D721Med (cell line): Measurements from ENCODE around the gene MSLN.

Experiments used
- DNase-seq: peaks from one replicate; pipeline ENCODE4 v3.0.0; 2011; ENCODE audit warnings: low spot score; ENCODE audit not compliant: insufficient read length
- FAIRE-seq: peaks from 2 replicates; lab custom pipeline; 2011; peaks lifted over from hg19 to GRCh38; lab: Jason Lieb, UNC
- TF ChIP-seq, protein P1 (sequence below): IDR thresholded peaks from 2 replicates; pipeline ENCODE4 v1.5.1; 2012; ENCODE audit warnings: mild to moderate bottlenecking, control low read depth; ENCODE audit not compliant: insufficient read depth; ENCODE audit errors: missing control alignments

Gene MSLN

DNA sequence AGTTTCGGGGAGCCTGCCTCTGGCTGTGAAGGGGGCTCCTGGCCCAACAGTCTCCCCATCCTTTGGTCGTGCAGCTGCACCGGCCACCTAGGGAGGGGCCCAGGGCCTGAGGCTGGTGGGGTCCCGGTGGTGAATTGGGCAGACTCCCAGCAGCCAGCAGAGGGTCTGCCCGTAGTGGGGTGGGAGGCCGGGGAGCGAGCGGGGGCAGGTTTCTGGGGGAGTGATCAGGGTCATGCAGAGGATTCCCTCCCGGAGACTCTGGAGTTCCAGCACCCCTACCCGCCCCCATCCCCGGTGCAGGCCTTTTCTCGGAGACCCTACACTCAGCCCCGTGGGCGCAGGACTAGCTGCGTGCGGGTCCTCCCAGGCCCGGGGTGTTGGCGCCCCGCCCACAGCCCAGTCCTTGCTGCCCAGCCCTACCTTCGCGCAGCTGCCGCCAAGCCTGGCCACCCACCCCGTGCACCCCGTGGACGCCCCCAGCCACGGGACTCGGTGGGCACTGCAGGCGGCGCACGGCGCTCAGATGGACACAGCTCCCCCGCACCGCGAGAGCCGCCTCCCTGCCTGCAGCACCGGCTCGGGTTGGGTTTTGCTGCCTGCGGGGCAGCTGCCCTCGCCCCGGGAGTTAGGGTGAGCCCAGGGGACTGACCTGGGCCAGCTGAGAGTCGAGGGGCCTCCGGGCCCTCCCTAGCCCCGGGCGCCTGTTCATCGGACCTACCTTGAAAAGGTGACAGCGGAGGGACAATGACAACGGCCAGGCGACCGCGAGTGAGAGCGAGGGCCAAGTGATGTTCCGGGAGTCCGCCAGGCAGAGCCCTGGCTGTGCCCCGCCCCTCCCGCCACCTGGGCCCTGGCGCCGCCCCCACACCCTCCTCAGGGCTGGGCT is 39.7 kb downstream of the MSLN start, which contains the start of gene GNG13:
Gene GNG13, minus strand, starts transcription at position 787 of the 886 bp plus-strand sequence. CDS start 1,657 bp downstream, outside the sequence.
- DNase-seq (no peak), FAIRE-seq (no peak)
- TF ChIP-seq, protein P1, sequence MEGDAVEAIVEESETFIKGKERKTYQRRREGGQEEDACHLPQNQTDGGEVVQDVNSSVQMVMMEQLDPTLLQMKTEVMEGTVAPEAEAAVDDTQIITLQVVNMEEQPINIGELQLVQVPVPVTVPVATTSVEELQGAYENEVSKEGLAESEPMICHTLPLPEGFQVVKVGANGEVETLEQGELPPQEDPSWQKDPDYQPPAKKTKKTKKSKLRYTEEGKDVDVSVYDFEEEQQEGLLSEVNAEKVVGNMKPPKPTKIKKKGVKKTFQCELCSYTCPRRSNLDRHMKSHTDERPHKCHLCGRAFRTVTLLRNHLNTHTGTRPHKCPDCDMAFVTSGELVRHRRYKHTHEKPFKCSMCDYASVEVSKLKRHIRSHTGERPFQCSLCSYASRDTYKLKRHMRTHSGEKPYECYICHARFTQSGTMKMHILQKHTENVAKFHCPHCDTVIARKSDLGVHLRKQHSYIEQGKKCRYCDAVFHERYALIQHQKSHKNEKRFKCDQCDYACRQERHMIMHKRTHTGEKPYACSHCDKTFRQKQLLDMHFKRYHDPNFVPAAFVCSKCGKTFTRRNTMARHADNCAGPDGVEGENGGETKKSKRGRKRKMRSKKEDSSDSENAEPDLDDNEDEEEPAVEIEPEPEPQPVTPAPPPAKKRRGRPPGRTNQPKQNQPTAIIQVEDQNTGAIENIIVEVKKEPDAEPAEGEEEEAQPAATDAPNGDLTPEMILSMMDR: no peak

DNA sequence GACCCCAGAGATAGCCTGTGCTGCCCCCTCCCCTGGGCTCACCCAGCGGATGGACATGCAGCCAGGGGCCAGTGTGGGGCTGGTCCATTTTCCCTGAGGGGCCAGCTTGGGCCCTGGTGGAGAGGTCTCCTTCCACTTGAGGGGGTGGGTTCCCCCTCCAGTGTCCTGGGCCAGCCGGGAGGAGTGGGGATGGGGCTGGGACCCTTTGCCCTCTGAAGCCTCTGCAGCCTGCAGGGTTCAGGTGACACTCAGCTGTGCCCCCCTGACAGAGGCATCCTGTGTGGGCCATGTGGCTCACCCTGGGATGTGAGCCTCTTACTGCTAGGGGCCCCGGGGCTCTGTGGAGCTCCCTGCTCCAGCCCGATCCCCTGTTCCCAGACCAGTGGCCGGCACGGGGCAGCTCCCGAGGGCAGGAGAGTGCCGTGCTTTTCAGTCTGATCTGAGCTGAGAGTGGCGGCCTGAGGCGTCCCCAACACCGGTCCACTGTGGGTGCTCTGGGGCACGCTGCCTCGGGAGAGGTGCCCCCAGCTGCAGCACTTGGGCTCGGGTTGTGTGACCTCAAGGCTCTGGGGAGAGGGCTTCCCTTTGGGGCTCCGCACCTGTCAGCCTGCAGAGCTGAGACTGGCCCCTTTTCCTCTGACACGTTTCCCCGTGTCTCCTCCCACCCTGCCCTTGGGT is 40.4 kb downstream of the MSLN start:
- TF ChIP-seq, protein P1: no peak
- no peak for FAIRE-seq
- DNase-seq: no peak

DNA sequence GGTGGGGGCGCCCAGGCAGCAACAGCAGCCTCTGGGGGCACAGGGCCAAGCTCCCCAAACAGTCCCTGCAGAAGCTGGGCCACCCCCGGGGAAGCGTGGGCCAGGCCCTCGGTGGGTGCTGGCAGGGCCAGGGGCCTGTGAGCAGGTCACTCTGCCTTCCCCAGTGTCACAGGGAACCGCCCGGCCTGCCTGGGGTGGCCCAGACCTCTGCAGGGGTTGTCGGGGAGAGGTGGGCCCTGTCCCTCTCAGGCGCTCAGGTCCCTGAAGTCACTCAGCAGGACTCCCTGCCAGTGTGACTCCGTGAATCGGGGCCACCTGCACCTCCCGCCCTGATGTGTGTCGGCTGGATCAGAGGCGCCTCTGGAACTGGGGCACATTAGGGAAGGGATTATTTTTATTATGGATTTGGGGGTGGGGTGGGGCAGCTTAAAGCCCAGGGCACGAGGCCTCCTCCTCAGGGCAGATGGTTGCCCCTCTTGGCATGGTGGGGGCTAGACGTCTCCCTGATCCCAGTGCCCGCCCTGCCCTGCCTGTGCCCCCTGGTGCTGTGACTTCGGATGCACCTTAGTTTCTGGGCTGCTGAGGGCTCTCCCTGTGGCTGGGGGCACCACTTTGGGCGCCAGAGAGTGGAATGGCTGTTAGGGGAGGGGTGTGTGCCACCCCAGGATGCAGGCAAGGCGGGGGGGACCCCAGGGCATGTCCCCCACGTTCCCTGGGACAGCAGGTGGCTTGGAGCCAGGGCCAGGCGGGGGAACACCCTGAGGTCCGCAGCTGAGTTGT is 41.2 kb downstream of the MSLN start:
- no peak for FAIRE-seq
- TF ChIP-seq, protein P1: no peak
- DNase-seq: no peak

DNA sequence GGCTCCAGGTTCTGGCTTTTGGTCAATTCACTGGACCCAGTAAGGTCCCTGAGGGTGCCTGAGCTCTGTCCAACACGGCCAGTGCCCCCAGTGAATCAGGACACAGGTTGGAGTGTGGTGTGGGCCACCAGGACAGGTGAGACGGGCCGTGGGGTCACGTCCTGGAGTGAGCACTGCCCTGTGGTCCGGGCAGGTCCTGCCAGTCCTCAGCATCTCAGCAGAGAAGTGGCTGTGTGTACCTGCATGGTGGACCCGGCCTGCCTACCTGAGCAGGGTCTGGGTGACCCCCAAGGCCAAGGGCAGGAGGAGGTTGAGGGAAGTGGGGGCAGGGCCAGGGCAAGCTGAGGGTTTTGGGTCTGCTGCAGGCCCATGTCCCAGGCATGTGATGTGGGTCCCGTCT is 41.9 kb downstream of the MSLN start:
- TF ChIP-seq, protein P1: no peak
- no peak for DNase-seq
- no peak for FAIRE-seq

DNA sequence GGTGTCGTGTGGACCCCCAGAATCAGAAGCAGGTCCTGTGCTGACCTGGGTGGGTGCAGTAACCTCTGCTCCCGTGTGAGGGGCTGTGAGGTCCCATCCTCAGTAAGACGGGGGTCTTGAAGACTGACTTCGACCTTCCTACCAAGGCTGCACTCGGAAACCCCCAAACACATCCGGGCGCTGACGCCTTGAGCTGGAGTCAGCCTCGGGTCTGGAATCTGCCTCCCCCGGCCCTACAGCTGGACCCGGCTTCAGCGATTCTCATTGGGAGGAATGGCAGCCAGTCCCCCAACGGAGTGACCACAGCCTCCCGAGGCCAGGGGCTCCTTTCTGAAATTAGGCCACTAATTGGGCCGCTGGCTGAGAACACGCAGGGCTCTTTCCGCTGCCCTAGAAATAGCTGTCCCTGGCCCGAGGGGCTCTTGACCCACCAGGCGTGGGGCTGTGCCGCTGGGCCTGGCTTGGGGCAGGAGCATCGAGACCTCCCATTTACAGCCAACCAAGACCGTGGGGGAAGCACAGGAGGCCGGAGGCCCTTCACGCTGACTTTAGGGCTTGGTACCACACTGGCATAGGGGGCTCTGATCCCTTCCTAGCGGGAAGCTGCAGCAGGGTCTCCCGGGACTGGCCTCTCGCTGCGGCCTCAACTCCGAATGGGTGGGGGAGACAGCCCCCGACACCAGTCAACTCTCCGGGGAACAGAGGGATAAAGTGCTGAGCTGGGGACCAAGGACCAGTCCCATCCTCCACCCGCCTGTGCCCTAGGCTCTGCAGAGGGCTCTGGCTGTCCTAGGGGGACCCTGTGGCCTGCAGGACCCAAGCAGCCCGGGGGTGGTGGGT is 42.6 kb downstream of the MSLN start:
- FAIRE-seq: no peak
- no peak for DNase-seq
- TF ChIP-seq, protein P1: no peak

DNA sequence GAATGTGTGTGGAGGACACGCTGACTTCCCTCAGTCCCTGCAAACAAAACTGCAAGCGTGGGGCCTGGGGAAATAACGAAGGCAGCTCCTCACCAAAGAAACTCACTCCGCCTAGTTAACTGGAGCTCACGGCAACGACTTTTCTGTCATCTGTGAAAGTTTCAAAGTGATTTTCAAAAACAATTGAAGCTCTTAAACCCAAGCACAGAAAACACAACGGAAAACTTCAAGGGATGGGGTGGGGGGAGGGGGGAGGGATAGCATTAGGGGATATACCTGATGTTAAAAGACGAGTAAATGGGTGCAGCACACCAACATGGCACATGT is 43.2 kb downstream of the MSLN start:
- FAIRE-seq: no peak
- TF ChIP-seq, protein P1: no peak
- no peak for DNase-seq
